H1 (cell line): ENCODE data around the gene FOXJ2. TPM values are rescaled to one million over a fixed set of nuclear protein-coding genes. Genes with fewer than 3 reads are reported as not detected.

Source experiments
- CTCF ChIA-PET: fragments of 300-600 bp; sonication (Branson Sonifier 250); formaldehyde crosslinking; loops from one replicate; lab custom pipeline; 2021; ENCODE audit not compliant: partially characterized antibody; lab: Charles Lee
- POLR2A ChIA-PET: fragments of 300-600 bp; sonication (Branson Sonifier 250); formaldehyde crosslinking; loops from one replicate; lab custom pipeline; 2021; ENCODE audit warnings: inconsistent platforms; ENCODE audit not compliant: partially characterized antibody; lab: Charles Lee
- DNase-seq, 2 experiments: peaks; one replicate each; pipeline versions ENCODE4 v3.0.0 to v3.0.0-alpha.2; 2010 to 2022; ENCODE audit warnings: low spot score in 2 of 2, low read depth in 1 of 2, mixed read lengths in 1 of 2
- FAIRE-seq: peaks from 2 replicates; lab custom pipeline; 2011; peaks lifted over from hg19 to GRCh38; lab: Jason Lieb, UNC
- H2AFZ ChIP-seq: 2 replicates; pipeline ENCODE4 v1.8.1; 2012; ENCODE audit warnings: low read length, inconsistent platforms
- H2AK5ac ChIP-seq: 2 replicates; pipeline ENCODE4 v1.6.1; 2013; ENCODE audit warnings: low read depth, low read length
- H2BK120ac ChIP-seq: replicated peaks from 2 replicates; pipeline ENCODE3; 2013; ENCODE audit warnings: low read depth, low read length, inconsistent platforms
- H2BK12ac ChIP-seq: 2 replicates; pipeline ENCODE4 v1.6.1; 2013; ENCODE audit warnings: low read depth, low read length
- H2BK15ac ChIP-seq: 2 replicates; pipeline ENCODE4 v1.6.1; 2013; ENCODE audit warnings: low read length
- H2BK20ac ChIP-seq: 2 replicates; pipeline ENCODE4 v1.6.1; 2013; ENCODE audit warnings: low read length
- H2BK5ac ChIP-seq: 2 replicates; pipeline ENCODE4 v1.6.1; 2013; ENCODE audit warnings: low read depth, low read length
- H3K14ac ChIP-seq: 2 replicates; pipeline ENCODE4 v1.6.1; 2013; ENCODE audit warnings: inconsistent platforms; ENCODE audit not compliant: insufficient read length
- H3K18ac ChIP-seq: 2 replicates; pipeline ENCODE4 v1.6.1; 2013; ENCODE audit warnings: low read length; ENCODE audit errors: extremely low read depth
- H3K23ac ChIP-seq: 2 replicates; pipeline ENCODE4 v1.6.1; 2013; ENCODE audit warnings: inconsistent platforms; ENCODE audit not compliant: insufficient read length
- H3K23me2 ChIP-seq: 2 replicates; pipeline ENCODE4 v1.6.1; 2013; ENCODE audit warnings: low read depth, low read length
- H3K27ac ChIP-seq: 2 replicates; pipeline ENCODE4 v1.6.1; 2011; ENCODE audit warnings: low read depth, low read length, inconsistent platforms
- H3K27me3 ChIP-seq, 4 experiments: replicated peaks in 1 of 4; 1 replicate in 1 of 4; 2 replicates in 3 of 4; pipeline versions ENCODE4 v1.6.1 to v1.8.1; 2011 to 2013; ENCODE audit warnings: low read length in 3 of 4, mild to moderate bottlenecking in 3 of 4, inconsistent platforms in 2 of 4, mixed read lengths in 2 of 4, moderate library complexity in 1 of 4; ENCODE audit not compliant: control insufficient read depth in 3 of 4, insufficient read depth in 3 of 4; ENCODE audit errors: extremely low read depth in 1 of 4
- H3K36me3 ChIP-seq, 4 experiments: 2 replicates each; pipeline versions ENCODE4 v1.6.1 to v1.8.1; 2011 to 2013; ENCODE audit warnings: mild to moderate bottlenecking in 4 of 4, low read length in 3 of 4, moderate library complexity in 2 of 4, control low read depth in 1 of 4, inconsistent platforms in 1 of 4; ENCODE audit not compliant: insufficient read depth in 4 of 4, control insufficient read depth in 2 of 4
- H3K4ac ChIP-seq: replicated peaks from 2 replicates; pipeline ENCODE3; 2013; ENCODE audit warnings: low read length, low read depth, mixed read lengths, inconsistent platforms; ENCODE audit not compliant: insufficient read length
- H3K4me1 ChIP-seq, 4 experiments: replicated peaks in 1 of 4; 1 replicate in 1 of 4; 2 replicates in 3 of 4; pipeline versions ENCODE4 v1.6.1 to v1.8.1; 2011 to 2013; ENCODE audit warnings: low read length in 3 of 4, inconsistent platforms in 2 of 4, mixed read lengths in 1 of 4; ENCODE audit not compliant: insufficient read depth in 4 of 4, control insufficient read depth in 3 of 4
- H3K4me2 ChIP-seq, 2 experiments: 2 replicates each; pipeline versions ENCODE4 v1.6.1 to v1.8.1; 2011 to 2013; ENCODE audit warnings: low read depth in 2 of 2, low read length in 2 of 2, control low read depth in 1 of 2, inconsistent platforms in 1 of 2, mild to moderate bottlenecking in 1 of 2; ENCODE audit not compliant: insufficient read depth in 1 of 2
- H3K4me3 ChIP-seq, 4 experiments: fragments of 200-600, 300-600 bp in 1 of 4; sonication (generic), shearing (Covaris generic), sonication (Bioruptor Twin) in 1 of 4; 2 replicates each; pipeline versions ENCODE4 v1.5.1 to v1.8.1; 2011 to 2016; ENCODE audit warnings: low read length in 4 of 4, low read depth in 3 of 4, control low read depth in 2 of 4, inconsistent platforms in 2 of 4, mild to moderate bottlenecking in 2 of 4, mixed read lengths in 1 of 4, moderate library complexity in 1 of 4; ENCODE audit not compliant: insufficient read depth in 2 of 4; ENCODE audit errors: extremely low read depth in 1 of 4
- H3K56ac ChIP-seq: replicated peaks from 2 replicates; pipeline ENCODE3; 2013; ENCODE audit warnings: low read depth, mild to moderate bottlenecking, mixed read lengths, low read length, inconsistent platforms; ENCODE audit not compliant: insufficient read length
- H3K79me1 ChIP-seq: 2 replicates; pipeline ENCODE4 v1.6.1; 2013; ENCODE audit warnings: low read depth, low read length, control low read depth
- H3K79me2 ChIP-seq, 2 experiments: 2 replicates each; pipeline versions ENCODE4 v1.6.1 to v1.8.1; 2012 to 2013; ENCODE audit warnings: low read length in 2 of 2, mild to moderate bottlenecking in 2 of 2, inconsistent platforms in 1 of 2; ENCODE audit not compliant: insufficient read depth in 2 of 2, control insufficient read depth in 1 of 2
- H3K9ac ChIP-seq, 4 experiments: replicated peaks in 1 of 4; 1 replicate in 1 of 4; 2 replicates in 3 of 4; pipeline versions ENCODE4 v1.6.1 to v1.8.1; 2011 to 2013; ENCODE audit warnings: low read depth in 3 of 4, low read length in 3 of 4, control low read depth in 2 of 4, mild to moderate bottlenecking in 2 of 4, moderate library complexity in 2 of 4, inconsistent platforms in 1 of 4; ENCODE audit errors: extremely low read depth in 1 of 4
- H3K9me3 ChIP-seq, 2 experiments: 2 replicates each; pipeline versions ENCODE4 v1.6.1 to v1.8.1; 2012 to 2013; ENCODE audit warnings: mild to moderate bottlenecking in 2 of 2, moderate library complexity in 2 of 2, control low read depth in 1 of 2, inconsistent platforms in 1 of 2, low read depth in 1 of 2, low read length in 1 of 2, mixed read lengths in 1 of 2; ENCODE audit not compliant: insufficient read depth in 2 of 2
- H4K20me1 ChIP-seq, 2 experiments: replicated peaks in 1 of 2; 2 replicates each; pipeline versions ENCODE3 to v1.8.1; 2011 to 2013; ENCODE audit warnings: inconsistent platforms in 2 of 2, low read length in 2 of 2, mild to moderate bottlenecking in 1 of 2; ENCODE audit not compliant: insufficient read depth in 2 of 2, control insufficient read depth in 1 of 2
- H4K5ac ChIP-seq: 2 replicates; pipeline ENCODE4 v1.6.1; 2013; ENCODE audit warnings: low read length, low read depth, mixed read lengths, inconsistent platforms; ENCODE audit not compliant: insufficient read length
- H4K8ac ChIP-seq: 2 replicates; pipeline ENCODE4 v1.8.0; 2013; ENCODE audit warnings: mild to moderate bottlenecking, moderate library complexity, low read length, inconsistent platforms; ENCODE audit not compliant: insufficient read depth; ENCODE audit errors: extremely low read depth
- H4K91ac ChIP-seq: replicated peaks from 2 replicates; pipeline ENCODE3; 2013; ENCODE audit warnings: low read length, mixed read lengths, inconsistent platforms; ENCODE audit not compliant: insufficient read length
- MAFK ChIP-seq: IDR thresholded peaks from 2 replicates; pipeline ENCODE4 v1.6.1; 2012; ENCODE audit warnings: low read depth, mild to moderate bottlenecking, improper control_type of control experiment, low read length
- POLR2A ChIP-seq, 2 experiments: IDR thresholded peaks; 1 replicate in 1 of 2; 2 replicates in 1 of 2; pipeline ENCODE4 v1.6.1; 2011; ENCODE audit warnings: low read depth in 2 of 2, low read length in 2 of 2, mild to moderate bottlenecking in 2 of 2; ENCODE audit errors: control extremely low read depth in 1 of 2
- RNF2 ChIP-seq: fragments of 200-900, 300-1000 bp; sonication (generic); IDR thresholded peaks from 2 replicates; pipeline ENCODE4 v1.7.1; 2016; ENCODE audit warnings: borderline replicate concordance, low read depth, mild to moderate bottlenecking, antibody characterized with exemption, low read length; ENCODE audit not compliant: poor library complexity, severe bottlenecking; ENCODE audit errors: missing control alignments
- WGBS, 2 experiments: shearing (Covaris generic) in 1 of 2; methylation state at CpG; one replicate each; pipeline versions ENCODE4 v1.1.6 to v1.1.7; 2013 to 2015; ENCODE audit warnings: low lambda C conversion rate in 2 of 2, mixed read lengths in 2 of 2, inconsistent platforms in 1 of 2, low coverage in 1 of 2, missing lambda C conversion rate in 1 of 2; ENCODE audit not compliant: insufficient replicate concordance in 2 of 2, insufficient coverage in 1 of 2, insufficient read length in 1 of 2; ENCODE audit errors: extremely low coverage in 1 of 2, missing lambda C conversion rate in 1 of 2; 5-methylcytosine and 5-hydroxymethylcytosine counted together
- polyA plus RNA-seq, 7 experiments: library from polyadenylated mRNA; depleted of rRNA in 3 of 7; stranded (reverse) in 5 of 7; unstranded in 2 of 7; fragments of >200 nt in 5 of 7; fragments of 200-250 nt in 2 of 7; gene quantifications; 1 replicate in 5 of 7; 2 replicates in 1 of 7; 4 replicates in 1 of 7; pipeline versions ENCODE4 v1.2.1 to v1.2.3, GENCODE V29; 2011 to 2013; ENCODE audit warnings: missing spikeins in 2 of 7, mixed read lengths in 2 of 7
- total RNA-seq: library from RNA; stranded (reverse); fragmentation: NEBNext Ultra II Directional; extraction: Animal tissue kit (Norgen Biotek cat#: 25700); gene quantifications from 2 replicates; pipeline ENCODE4 v1.2.1, GENCODE V29; 2021

FOXJ2 gene
- total and polyA plus RNA-seq, 2 of the 8 experiments (the other 6 are each of a cell fraction or from before 2014, with no cell fraction given) = 4.2 to 9.3 TPM

- Histone ChIP-seq H2AK5ac (no peak overlapping the region), H4K5ac (no peak overlapping the region), H3K79me1 (no peaks in the 10 kb centered on the region), H3K23ac (no peak overlapping the region), H3K27me3 (no peaks in the 10 kb centered on the region), H4K91ac (no peak overlapping the region), H3K14ac (no peak overlapping the region), H3K18ac (no peak overlapping the region), H2BK5ac (no peak overlapping the region; the same call in 1 of the 2 replicates), H3K79me2 (no peaks in the 10 kb centered on the region), H3K56ac (no peak overlapping the region), H4K20me1 (no peaks in the 10 kb centered on the region), H4K8ac (no peak overlapping the region), H3K23me2 (no peaks in the 10 kb centered on the region), H2BK15ac (no peak overlapping the region), H3K4me3 (no peak overlapping the region), H3K4me2 (no peak overlapping the region), H2BK120ac (no peak overlapping the region), H3K9ac (no peak overlapping the region), H2AFZ (no peak overlapping the region), H2BK12ac (no peak overlapping the region), H3K36me3 (peaks cover 0 to 20% (median 9%) of the 10 kb centered on the region in 4 experiments; a peak in 6 of 8 replicates), H3K9me3 (no peaks in the 10 kb centered on the region), H3K4me1 (no peaks in the 10 kb centered on the region), H2BK20ac (no peak overlapping the region), H3K27ac (no peak overlapping the region), H3K4ac (no peak overlapping the region)
- DNase-seq (no peak), FAIRE-seq (no peak)
- WGBS, 2 experiments = 84% methylated on average over 5 of the region's 7 CpGs; no CpG with 5 or more reads in 1 of the 2 experiments
- TF ChIP-seq POLR2A (IDR thresholded peaks at IDR 0.05; ENCODE audit: control extremely low read depth in 1 of 2, low read depth in 2 of 2, low read length in 2 of 2) = no peak
- TF ChIP-seq RNF2 = no peak
- TF ChIP-seq MAFK = no peak
- POLR2A ChIA-PET = no interaction called here
- CTCF ChIA-PET = interaction anchor here (0.6 to 5.9 kb wide), 4 partner anchors 9 to 69 kb away, joined by 3 to 27 read pairs (median 4); no protein-coding TSS in a partner anchor
Measured at GRCh38 chr12:8050600-8051250, 18.2 kb downstream of the FOXJ2 start.
